ENCODE measurements around the gene SPO11. TPM values are rescaled to one million over a fixed set of nuclear protein-coding genes. Genes with fewer than 3 reads are reported as not detected.

The SPO11 gene
- total RNA-seq, 1 experiment from 2014 or later = not detected

DNA sequence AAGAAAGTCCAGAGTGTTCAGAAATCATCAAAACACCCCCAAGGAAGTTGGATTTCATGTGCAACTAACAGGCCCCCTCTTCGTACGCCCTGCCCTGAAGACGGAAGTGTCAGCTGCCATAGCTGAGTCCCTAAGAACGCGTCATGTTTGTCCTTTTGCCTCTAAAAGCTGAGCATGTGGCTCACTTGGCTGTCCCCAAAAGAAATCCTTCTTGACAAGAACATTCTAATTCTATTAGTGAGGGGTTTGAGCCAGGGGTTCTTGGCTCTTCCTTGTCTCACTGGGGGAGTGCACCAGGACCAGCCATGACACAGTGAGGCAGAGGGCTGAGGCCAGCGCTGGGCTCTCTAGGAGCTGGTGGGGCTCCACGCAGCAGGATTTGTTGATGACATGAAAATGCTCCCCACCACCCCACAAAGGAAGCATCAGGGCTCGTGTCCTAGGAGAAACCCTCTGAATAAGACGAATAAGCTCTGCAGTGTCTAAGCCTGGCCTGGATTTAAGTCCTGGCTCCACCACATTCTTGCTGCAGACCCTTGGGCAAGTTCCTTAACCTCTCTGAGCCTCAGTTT lies 20.0 kb upstream of the SPO11 start:
- H3K9ac ChIP-seq (ENCODE audit: low read length) = no peak overlapping the region
- H3K4me2 ChIP-seq (ENCODE audit: low read length) = no peak overlapping the region
- ATAC-seq = no peak
- H3K27me3 ChIP-seq (ENCODE audit: insufficient read depth, low read length) = peaks cover 28% of the 10 kb centered on the region; the same call in 1 of the 2 replicates
- POLR2A ChIA-PET = no interaction called here
- TF ChIP-seq EZH2 (IDR thresholded peaks at IDR 0.05) (no peak), SP1 (IDR thresholded peaks at IDR 0.05; ENCODE audit: low read depth) (no peak), EZH2phosphoT487 (IDR thresholded peaks at IDR 0.05; ENCODE audit: borderline replicate concordance) (no peak), POLR2A (IDR thresholded peaks at IDR 0.05; ENCODE audit: borderline replicate concordance, extremely low read depth, insufficient read depth, insufficient read length) (no peak), YY1 (IDR thresholded peaks at IDR 0.05; ENCODE audit: extremely low read depth, insufficient replicate concordance, low read depth, low read length) (no peak), ZNF274 (IDR thresholded peaks at IDR 0.05; ENCODE audit: low read depth, low read length) (no peak), EGR1 (IDR thresholded peaks at IDR 0.05; ENCODE audit: low read depth) (no peak), JUND (IDR thresholded peaks at IDR 0.05) (no peak), POLR2AphosphoS5 (IDR thresholded peaks at IDR 0.05; ENCODE audit: low read depth, low read length) (no peak), ZFX (IDR thresholded peaks at IDR 0.05) (no peak), CEBPB (IDR thresholded peaks at IDR 0.05; ENCODE audit: low read depth) (no peak)
- TF ChIP-seq, protein P1, sequence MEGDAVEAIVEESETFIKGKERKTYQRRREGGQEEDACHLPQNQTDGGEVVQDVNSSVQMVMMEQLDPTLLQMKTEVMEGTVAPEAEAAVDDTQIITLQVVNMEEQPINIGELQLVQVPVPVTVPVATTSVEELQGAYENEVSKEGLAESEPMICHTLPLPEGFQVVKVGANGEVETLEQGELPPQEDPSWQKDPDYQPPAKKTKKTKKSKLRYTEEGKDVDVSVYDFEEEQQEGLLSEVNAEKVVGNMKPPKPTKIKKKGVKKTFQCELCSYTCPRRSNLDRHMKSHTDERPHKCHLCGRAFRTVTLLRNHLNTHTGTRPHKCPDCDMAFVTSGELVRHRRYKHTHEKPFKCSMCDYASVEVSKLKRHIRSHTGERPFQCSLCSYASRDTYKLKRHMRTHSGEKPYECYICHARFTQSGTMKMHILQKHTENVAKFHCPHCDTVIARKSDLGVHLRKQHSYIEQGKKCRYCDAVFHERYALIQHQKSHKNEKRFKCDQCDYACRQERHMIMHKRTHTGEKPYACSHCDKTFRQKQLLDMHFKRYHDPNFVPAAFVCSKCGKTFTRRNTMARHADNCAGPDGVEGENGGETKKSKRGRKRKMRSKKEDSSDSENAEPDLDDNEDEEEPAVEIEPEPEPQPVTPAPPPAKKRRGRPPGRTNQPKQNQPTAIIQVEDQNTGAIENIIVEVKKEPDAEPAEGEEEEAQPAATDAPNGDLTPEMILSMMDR (IDR thresholded peaks at IDR 0.05 in 2 of 3, conservative IDR thresholded peaks at IDR 0.05 in 1 of 3; ENCODE audit: borderline replicate concordance in 1 of 3, insufficient read depth in 1 of 3, low read depth in 2 of 3, low read length in 2 of 3) = no peak
- TF ChIP-seq, protein P2, sequence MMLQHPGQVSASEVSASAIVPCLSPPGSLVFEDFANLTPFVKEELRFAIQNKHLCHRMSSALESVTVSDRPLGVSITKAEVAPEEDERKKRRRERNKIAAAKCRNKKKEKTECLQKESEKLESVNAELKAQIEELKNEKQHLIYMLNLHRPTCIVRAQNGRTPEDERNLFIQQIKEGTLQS (IDR thresholded peaks at IDR 0.05) = no peak
- TF ChIP-seq, protein P3, sequence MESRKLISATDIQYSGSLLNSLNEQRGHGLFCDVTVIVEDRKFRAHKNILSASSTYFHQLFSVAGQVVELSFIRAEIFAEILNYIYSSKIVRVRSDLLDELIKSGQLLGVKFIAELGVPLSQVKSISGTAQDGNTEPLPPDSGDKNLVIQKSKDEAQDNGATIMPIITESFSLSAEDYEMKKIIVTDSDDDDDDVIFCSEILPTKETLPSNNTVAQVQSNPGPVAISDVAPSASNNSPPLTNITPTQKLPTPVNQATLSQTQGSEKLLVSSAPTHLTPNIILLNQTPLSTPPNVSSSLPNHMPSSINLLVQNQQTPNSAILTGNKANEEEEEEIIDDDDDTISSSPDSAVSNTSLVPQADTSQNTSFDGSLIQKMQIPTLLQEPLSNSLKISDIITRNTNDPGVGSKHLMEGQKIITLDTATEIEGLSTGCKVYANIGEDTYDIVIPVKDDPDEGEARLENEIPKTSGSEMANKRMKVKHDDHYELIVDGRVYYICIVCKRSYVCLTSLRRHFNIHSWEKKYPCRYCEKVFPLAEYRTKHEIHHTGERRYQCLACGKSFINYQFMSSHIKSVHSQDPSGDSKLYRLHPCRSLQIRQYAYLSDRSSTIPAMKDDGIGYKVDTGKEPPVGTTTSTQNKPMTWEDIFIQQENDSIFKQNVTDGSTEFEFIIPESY (IDR thresholded peaks at IDR 0.05; ENCODE audit: extremely low read depth, insufficient replicate concordance, low read length) = no peak
- H2AFZ ChIP-seq (ENCODE audit: low read depth, low read length, poor library complexity, severe bottlenecking) = no peak overlapping the region
- H3K9me2 ChIP-seq (ENCODE audit: insufficient read depth) = no peaks in the 10 kb centered on the region
- intact Hi-C loops (cut with micrococcal nuclease) = no loop called here
- H3K36me3 ChIP-seq (ENCODE audit: control insufficient read depth in 1 of 2, insufficient read depth in 2 of 2, low read length in 2 of 2) = no peaks in the 10 kb centered on the region
- H3K79me2 ChIP-seq (ENCODE audit: insufficient read depth, low read length) = no peaks in the 10 kb centered on the region
- RAD21 ChIA-PET (ENCODE audit: low non-redundant PET in 1 of 2, low total read pairs in 2 of 2, uncharacterized antibody in 2 of 2, unreplicated experiment in 2 of 2) = no interaction called here
- no TSS peak for BruUV-seq (replicated peaks)
- H3K4me3 ChIP-seq (replicated peaks in 1 of 2; ENCODE audit: low read depth in 1 of 2, low read length in 2 of 2) = no peak overlapping the region
- CTCF ChIA-PET = interaction anchor here (2.4 kb wide), 1 partner anchor 23 kb away, joined by 10 read pairs; no protein-coding TSS in a partner anchor
- H3K9me3 ChIP-seq (ENCODE audit: control insufficient read depth in 1 of 2, insufficient read depth in 1 of 2, low read depth in 1 of 2, low read length in 2 of 2) = no peaks in the 10 kb centered on the region
- no peaks in the 10 kb centered on the region for H3K4me1 ChIP-seq (ENCODE audit: control insufficient read depth in 1 of 2, insufficient read depth in 2 of 2, low read length in 2 of 2)
- no peak for DNase-seq (ENCODE audit: low read depth, low spot score)
- no peaks in the 10 kb centered on the region for H4K20me1 ChIP-seq (ENCODE audit: insufficient read depth)
- H3K27ac ChIP-seq (ENCODE audit: low read depth, low read length) = no peak overlapping the region
